Esophagus (tissue), 2 donors: ENCODE measurements around the gene ZNF541. TPM values are rescaled to one million over a fixed set of nuclear protein-coding genes. Genes with fewer than 3 reads are reported as not detected.

Source experiments
- H3K27ac ChIP-seq, 2 donors: one replicate each; pipeline ENCODE4 v1.5.1; 2013; ENCODE audit warnings: low read depth in 2 of 2, mild to moderate bottlenecking in 2 of 2, inconsistent platforms in 1 of 2, low read length in 1 of 2, moderate library complexity in 1 of 2
- H3K27me3 ChIP-seq, 2 donors: one replicate each; pipeline ENCODE4 v1.6.1; 2013; ENCODE audit warnings: low read length in 2 of 2, control low read depth in 1 of 2, mild to moderate bottlenecking in 1 of 2; ENCODE audit not compliant: insufficient read depth in 2 of 2, control insufficient read depth in 1 of 2
- H3K36me3 ChIP-seq, 2 donors: one replicate each; pipeline ENCODE4 v1.6.1; 2013; ENCODE audit warnings: low read length in 1 of 2; ENCODE audit not compliant: control insufficient read depth in 2 of 2, insufficient read depth in 2 of 2
- H3K4me1 ChIP-seq, 2 donors: one replicate each; pipeline ENCODE4 v1.6.1; 2013; ENCODE audit warnings: low read length in 1 of 2; ENCODE audit not compliant: control insufficient read depth in 2 of 2, insufficient read depth in 2 of 2
- H3K4me3 ChIP-seq, 2 donors: one replicate each; pipeline ENCODE4 v1.5.1; 2013; ENCODE audit warnings: low read length in 2 of 2, mild to moderate bottlenecking in 2 of 2, low read depth in 1 of 2, moderate library complexity in 1 of 2
- H3K9me3 ChIP-seq, 2 donors: one replicate each; pipeline ENCODE4 v1.6.1; 2013; ENCODE audit warnings: mild to moderate bottlenecking in 2 of 2, low read depth in 1 of 2, low read length in 1 of 2, moderate library complexity in 1 of 2; ENCODE audit not compliant: control insufficient read depth in 2 of 2, insufficient read depth in 1 of 2
- WGBS, 2 donors: extraction: QIAGEN DNeasy Blood & Tissue Kit; methylation state at CpG; one replicate each; pipeline ENCODE4 v1.1.7; 2013; 5-methylcytosine and 5-hydroxymethylcytosine counted together
- polyA plus RNA-seq, 2 donors: library from polyadenylated mRNA; stranded (reverse); fragments of 200-250 nt; gene quantifications; one replicate each; pipeline ENCODE4 v1.2.3, GENCODE V29; 2013
- donor health status: healthy with polysubstance abuse.
- donor health status: Bipolar disorder and iron deficiency.

The ZNF541 gene
- polyA plus RNA-seq, 2 donors, result 0.06 to 0.14 TPM

DNA sequence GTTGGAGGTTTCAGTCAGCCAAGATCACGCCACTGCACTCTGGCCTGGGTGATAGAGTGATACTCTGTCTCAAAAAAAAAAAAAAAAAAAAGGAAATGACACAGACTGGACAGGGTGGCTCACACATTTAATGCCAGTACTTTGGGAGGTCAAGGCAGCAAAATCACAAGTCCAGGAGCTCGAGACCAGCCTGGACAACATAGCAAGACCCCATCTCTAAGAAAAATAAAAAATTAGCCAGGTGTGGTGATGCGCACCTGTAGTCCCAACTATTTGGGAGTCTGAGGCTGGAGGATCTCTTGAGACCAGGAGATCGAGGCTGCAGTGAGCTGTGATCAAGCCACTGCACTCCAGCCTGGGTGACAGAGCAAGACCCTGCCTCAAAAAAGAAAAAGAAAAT is 35.5 kb downstream of the ZNF541 start:
- 85 to 90% methylated on average over 4 of the region's 4 CpGs for WGBS, 2 donors
- no peaks in the 10 kb centered on the region for H3K36me3 ChIP-seq
- H3K27me3 ChIP-seq, result no peaks in the 10 kb centered on the region
- H3K4me1 ChIP-seq, result peaks cover 0 to 2% of the 10 kb centered on the region in 2 donors
- no peaks in the 10 kb centered on the region for H3K9me3 ChIP-seq
- no peak overlapping the region for H3K27ac ChIP-seq
- no peak overlapping the region for H3K4me3 ChIP-seq

DNA sequence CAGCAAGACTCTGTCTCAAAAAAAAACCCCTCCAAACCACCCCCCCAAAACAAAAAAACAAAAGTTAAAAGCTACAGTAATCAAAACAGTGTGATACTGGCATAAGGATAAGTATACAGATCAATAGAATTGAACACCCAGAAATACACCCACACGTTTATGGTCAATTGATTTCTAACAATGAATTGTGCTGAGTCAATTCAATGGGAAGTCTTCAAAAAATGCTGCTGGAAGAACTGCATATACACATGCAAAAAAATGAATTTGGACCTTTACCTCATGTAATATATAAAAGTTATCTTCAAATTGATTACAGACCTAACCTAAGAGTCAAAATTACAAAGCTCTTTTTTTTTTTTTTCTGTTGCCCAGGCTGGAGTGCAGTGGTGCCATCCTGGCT is 38.3 kb downstream of the ZNF541 start:
- 40 to 62% methylated on average over 1 of the region's 1 CpG for WGBS, 2 donors
- H3K27me3 ChIP-seq, result no peaks in the 10 kb centered on the region

DNA sequence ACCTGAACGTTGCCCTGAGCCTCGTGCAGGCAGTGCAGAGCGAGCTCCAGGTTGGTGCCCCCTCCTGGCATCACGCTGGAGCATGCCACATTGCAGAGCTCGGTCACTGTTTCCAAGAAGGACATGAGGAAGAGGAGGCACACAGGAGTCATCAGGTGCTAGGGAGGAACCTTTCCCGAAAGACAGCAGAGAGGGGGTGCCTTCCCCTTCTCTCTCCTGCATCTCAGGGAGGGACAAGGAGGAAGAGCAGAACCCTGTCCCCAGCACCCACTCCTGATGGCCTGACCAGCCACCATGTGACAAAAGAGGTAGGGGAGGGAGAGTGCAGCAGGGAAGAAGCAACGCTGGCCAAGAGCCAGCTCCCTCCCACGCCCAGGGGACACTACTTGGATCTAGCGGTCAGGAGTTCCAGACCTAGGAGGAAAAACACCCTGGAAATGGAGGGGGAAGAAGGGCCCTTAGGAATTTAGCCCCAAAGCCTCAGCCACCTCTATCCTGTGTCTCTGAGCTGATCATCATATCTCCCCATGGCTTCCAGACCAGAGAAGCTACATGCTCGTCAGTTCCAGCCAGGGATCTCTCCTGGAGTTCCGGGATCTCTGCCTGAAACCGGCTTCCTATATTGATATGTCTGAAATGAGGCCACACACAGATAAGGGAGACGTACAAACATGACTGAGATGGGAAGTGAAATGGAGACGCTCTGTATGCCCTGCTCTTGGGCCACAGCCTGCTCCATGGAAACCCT is 41.1 kb downstream of the ZNF541 start:
- no peaks in the 10 kb centered on the region for H3K4me1 ChIP-seq
- H3K36me3 ChIP-seq, result no peaks in the 10 kb centered on the region
- peaks cover 0 to 3% of the 10 kb centered on the region in 2 donors for H3K9me3 ChIP-seq
- 49 to 57% methylated on average over 14 of the region's 14 CpGs for WGBS, 2 donors
- no peaks in the 10 kb centered on the region for H3K27me3 ChIP-seq
- H3K4me3 ChIP-seq, result no peak overlapping the region
- no peak overlapping the region for H3K27ac ChIP-seq

More for the DNA sequence above, 38.3 kb downstream of the ZNF541 start:
- H3K9me3 ChIP-seq, result peaks cover 0 to under 1% of the 10 kb centered on the region in 2 donors
- H3K4me3 ChIP-seq, result no peak overlapping the region
- H3K36me3 ChIP-seq, result no peaks in the 10 kb centered on the region
- H3K4me1 ChIP-seq, result no peaks in the 10 kb centered on the region
- H3K27ac ChIP-seq, result no peak overlapping the region

DNA sequence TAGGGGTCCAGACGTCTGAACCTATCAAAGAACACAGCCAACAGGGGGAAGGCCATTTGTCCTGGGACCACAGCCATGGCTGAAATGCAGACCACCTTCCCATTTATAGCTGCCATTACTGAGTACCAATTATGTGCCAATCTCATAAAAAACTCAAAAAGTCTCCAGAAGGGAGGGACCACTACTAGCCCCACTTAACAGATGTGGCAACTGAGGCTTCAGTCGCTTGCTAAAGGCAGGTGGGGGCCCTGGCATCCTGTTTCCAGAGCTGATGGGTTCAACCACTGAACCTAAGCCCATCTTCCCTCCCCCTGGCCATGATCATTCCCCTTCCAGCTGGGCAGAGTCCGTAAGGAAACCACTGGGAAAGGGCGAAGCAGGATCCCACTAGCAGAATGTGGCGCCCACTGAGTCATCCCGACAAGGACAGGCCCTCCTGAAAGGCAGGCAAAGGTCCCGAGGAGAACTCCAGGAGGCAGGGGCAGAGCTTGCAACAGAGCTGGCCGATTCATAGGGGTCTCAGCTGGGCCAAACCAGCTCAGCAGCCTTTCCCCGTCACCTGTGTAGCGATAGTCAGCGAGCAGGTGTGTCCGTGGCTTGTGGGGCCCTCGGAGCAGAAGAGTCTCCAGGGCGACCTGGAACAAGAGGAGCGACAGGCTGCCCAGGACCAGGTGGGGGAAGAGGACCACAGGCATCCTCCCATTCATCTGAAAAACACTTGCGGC is 43.8 kb downstream of the ZNF541 start:
- 77 to 78% methylated on average over 16 of the region's 16 CpGs for WGBS, 2 donors
- H3K27ac ChIP-seq, result no peak overlapping the region
- H3K4me1 ChIP-seq, result no peaks in the 10 kb centered on the region
- H3K27me3 ChIP-seq, result no peaks in the 10 kb centered on the region
- no peak overlapping the region for H3K4me3 ChIP-seq
- H3K9me3 ChIP-seq, result peaks cover 0 to 3% of the 10 kb centered on the region in 2 donors
- H3K36me3 ChIP-seq, result no peaks in the 10 kb centered on the region

DNA sequence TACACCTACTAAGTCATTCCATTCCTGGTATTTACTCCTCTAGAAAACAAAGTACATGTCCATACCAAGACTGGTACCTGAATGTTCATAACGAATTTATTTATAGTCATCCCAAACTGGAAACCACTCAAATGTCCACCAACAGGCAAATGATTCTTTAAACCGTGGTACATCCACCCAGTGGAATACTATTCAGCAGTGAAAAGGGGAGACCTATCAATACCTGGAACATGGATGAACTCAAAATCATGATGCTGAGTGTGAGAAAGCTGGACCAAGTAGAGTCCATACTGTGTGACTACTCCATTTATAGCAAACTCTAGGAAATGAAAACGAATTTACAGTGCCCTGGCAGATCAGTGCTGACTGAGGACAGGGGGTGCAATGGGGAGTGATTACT is 46.1 kb downstream of the ZNF541 start:
- peaks cover 0 to 3% of the 10 kb centered on the region in 2 donors for H3K9me3 ChIP-seq
- no peaks in the 10 kb centered on the region for H3K36me3 ChIP-seq
- H3K27ac ChIP-seq, result no peak overlapping the region
- H3K27me3 ChIP-seq, result no peaks in the 10 kb centered on the region
- no peak overlapping the region for H3K4me3 ChIP-seq
- WGBS, 2 donors, result 81% methylated on average over 3 of the region's 3 CpGs
- H3K4me1 ChIP-seq, result peaks cover 0 to 4% of the 10 kb centered on the region in 2 donors

DNA sequence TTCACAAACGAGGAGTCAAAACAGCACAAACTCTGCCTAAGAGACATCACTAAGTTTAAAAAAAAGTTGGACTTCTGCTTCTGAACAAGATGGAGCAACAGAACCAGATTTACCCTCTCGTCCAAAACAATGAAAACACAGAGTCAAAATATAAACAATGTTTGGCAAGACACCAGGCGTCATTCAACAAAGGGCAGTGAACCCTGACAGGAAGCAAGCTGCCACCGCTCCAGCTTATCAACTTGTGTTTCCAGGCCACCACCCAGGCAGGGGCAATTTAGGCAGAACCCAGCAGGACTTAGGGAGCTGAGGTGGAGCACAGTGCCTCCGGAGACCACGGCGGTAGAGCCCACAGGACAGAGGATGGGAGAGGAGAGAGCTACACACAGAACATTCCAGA is 49.5 kb downstream of the ZNF541 start:
- Histone ChIP-seq H3K27ac (peak overlapping the region in 1 of 2 donors; percentile 58), H3K27me3 (no peaks in the 10 kb centered on the region), H3K4me3 (no peak overlapping the region), H3K4me1 (peaks cover 0 to 4% of the 10 kb centered on the region in 2 donors), H3K9me3 (no peaks in the 10 kb centered on the region), H3K36me3 (no peaks in the 10 kb centered on the region)
- 36 to 38% methylated on average over 7 of the region's 7 CpGs for WGBS, 2 donors

Other genes with a start within 250 kb of the ZNF541 start
- under 1 TPM; 0.12 to 0.29 TPM for gene C5AR2, start 241.0 kb downstream of the ZNF541 start, polyA plus RNA-seq
- gene DHX34, start 223.8 kb downstream of the ZNF541 start, polyA plus RNA-seq, result 10 to 100 TPM in 1 of 2 donors, 1 to 10 TPM in 1; 9.4 to 15.6 TPM
- 1 to 10 TPM; 4.4 to 4.7 TPM for gene MEIS3, start 153.6 kb downstream of the ZNF541 start, polyA plus RNA-seq
- gene SLC8A2, start 101.3 kb downstream of the ZNF541 start, polyA plus RNA-seq, result under 1 TPM; 0.16 to 0.29 TPM
- 10 to 100 TPM; 10.8 to 17.2 TPM for gene KPTN, start 88.9 kb downstream of the ZNF541 start, polyA plus RNA-seq
- 100 to 1,000 TPM; 106 to 110 TPM for gene NAPA, start 58.1 kb downstream of the ZNF541 start, polyA plus RNA-seq
- 1 to 10 TPM; 4.0 to 8.5 TPM for gene BICRA, start 36.0 kb upstream of the ZNF541 start, polyA plus RNA-seq
- 10 to 100 TPM; 22.4 to 27.4 TPM for gene EHD2, start 140.3 kb upstream of the ZNF541 start, polyA plus RNA-seq
- gene NOP53, start 172.4 kb upstream of the ZNF541 start, polyA plus RNA-seq, result 100 to 1,000 TPM; 245 to 253 TPM
- 100 to 1,000 TPM; 212 to 257 TPM for gene SELENOW, start 205.6 kb upstream of the ZNF541 start, polyA plus RNA-seq
- gene TPRX1, start 231.4 kb upstream of the ZNF541 start, polyA plus RNA-seq, result not detected
- gene CRX, start 248.8 kb upstream of the ZNF541 start, polyA plus RNA-seq, result not detected